Measurements from ENCODE around the gene TAF1C. TPM values are rescaled to one million over a fixed set of nuclear protein-coding genes. Genes with fewer than 3 reads are reported as not detected.

TAF1C gene
- total RNA-seq, 6 donors from 2014 or later, result 23.2 to 227 (median 65.0) TPM

- Histone ChIP-seq H3K27ac (no peak overlapping the region), H3K36me3 (no peaks in the 10 kb centered on the region), H3K4me1 (peaks cover 0 to 8% (median 2%) of the 10 kb centered on the region in 4 donors), H3K4me3 (no peak overlapping the region), H3K27me3 (no peaks in the 10 kb centered on the region), H3K9me3 (no peaks in the 10 kb centered on the region)
- ATAC-seq (ENCODE audit: low FRiP score in 2 of 2), result no peak
- DNase-seq, result peak in 1 of 2 donors; percentile 70
- 76 to 89% methylated on average over 3 to 7 of the region's 7 CpGs for WGBS, 2 donors
- no peak for TF ChIP-seq CTCF (IDR thresholded peaks at IDR 0.05)
- no peak for TF ChIP-seq EP300 (IDR thresholded peaks at IDR 0.05)
- no peak for TF ChIP-seq POLR2AphosphoS5 (IDR thresholded peaks at IDR 0.05)
Measured at GRCh38 chr16:84225571-84225970, 38.7 kb upstream of the TAF1C start.

DNA sequence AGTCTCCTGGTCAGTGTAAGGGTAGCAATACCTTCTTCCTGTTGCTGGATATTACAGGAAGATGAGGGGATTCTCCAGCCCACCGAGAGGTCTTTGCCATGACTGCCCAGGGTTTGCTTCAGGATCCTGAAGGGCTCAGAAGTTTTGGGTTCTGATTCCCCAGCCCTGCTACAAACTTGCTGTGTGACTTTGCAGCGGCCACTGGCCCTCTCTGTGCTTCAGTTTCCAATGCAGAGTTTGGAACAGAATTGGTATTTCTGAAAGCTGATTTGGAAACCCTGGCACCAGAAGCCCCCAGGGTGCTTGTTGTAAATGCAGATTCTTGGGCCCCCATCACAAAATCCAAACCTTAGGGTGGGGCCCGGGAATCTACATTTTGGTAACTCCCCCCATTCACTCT lies 38.3 kb upstream of the TAF1C start:
- no peak overlapping the region for H3K27ac ChIP-seq
- ATAC-seq (ENCODE audit: low FRiP score in 2 of 2) (no peak), DNase-seq (no peak)
- no peaks in the 10 kb centered on the region for H3K36me3 ChIP-seq
- H3K27me3 ChIP-seq, result no peaks in the 10 kb centered on the region
- WGBS, 2 donors, result 82 to 87% methylated on average over 3 of the region's 3 CpGs
- TF ChIP-seq CTCF (IDR thresholded peaks at IDR 0.05), result no peak
- TF ChIP-seq POLR2AphosphoS5 (IDR thresholded peaks at IDR 0.05), result no peak
- no peak for TF ChIP-seq POLR2A (IDR thresholded peaks at IDR 0.05)
- TF ChIP-seq EP300 (IDR thresholded peaks at IDR 0.05), result no peak
- H3K9me3 ChIP-seq, result no peaks in the 10 kb centered on the region
- H3K4me3 ChIP-seq, result no peak overlapping the region
- peaks cover 0 to 8% (median 2%) of the 10 kb centered on the region in 4 donors for H3K4me1 ChIP-seq

- no peak for ATAC-seq (ENCODE audit: low FRiP score in 2 of 2)
Measured at GRCh38 chr16:84224554-84224953, 37.7 kb upstream of the TAF1C start.

DNA sequence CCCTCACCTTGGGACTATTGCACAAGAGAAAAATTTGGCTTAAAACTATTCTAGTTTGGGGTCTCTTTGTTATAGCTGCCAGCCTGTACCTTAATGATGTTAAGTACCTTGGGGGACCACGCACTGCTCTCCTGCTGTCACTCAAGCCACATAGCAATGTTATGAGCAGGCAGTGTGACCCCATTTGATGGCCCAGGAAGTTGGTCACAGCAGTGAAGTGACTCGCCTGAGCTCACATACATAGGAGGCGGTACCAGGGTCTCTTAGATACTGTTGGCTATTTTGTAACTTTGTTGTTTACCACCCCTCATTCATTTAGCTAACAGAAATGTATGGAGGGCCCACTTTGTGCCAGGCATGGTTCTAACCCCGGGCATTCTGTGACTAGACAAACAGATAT lies 36.6 kb upstream of the TAF1C start:
- no peak overlapping the region for H3K4me3 ChIP-seq
- no peaks in the 10 kb centered on the region for H3K36me3 ChIP-seq
- no peaks in the 10 kb centered on the region for H3K9me3 ChIP-seq
- H3K4me1 ChIP-seq, result peaks cover 0 to 8% (median 2%) of the 10 kb centered on the region in 4 donors
- TF ChIP-seq EP300 (IDR thresholded peaks at IDR 0.05) (no peak), CTCF (IDR thresholded peaks at IDR 0.05) (no peak), POLR2AphosphoS5 (IDR thresholded peaks at IDR 0.05) (no peak), POLR2A (IDR thresholded peaks at IDR 0.05) (no peak)
- no peaks in the 10 kb centered on the region for H3K27me3 ChIP-seq
- DNase-seq (no peak), ATAC-seq (ENCODE audit: low FRiP score in 2 of 2) (no peak)
- no peak overlapping the region for H3K27ac ChIP-seq
- WGBS, 2 donors, result 86 to 87% methylated on average over 4 of the region's 4 CpGs

More at GRCh38 chr16:84224554-84224953, 37.7 kb upstream of the TAF1C start:
- no peak overlapping the region for H3K4me3 ChIP-seq
- 90 to 92% methylated on average over 3 of the region's 3 CpGs for WGBS, 2 donors
- no peaks in the 10 kb centered on the region for H3K36me3 ChIP-seq
- H3K9me3 ChIP-seq, result no peaks in the 10 kb centered on the region
- no peak for DNase-seq
- peaks cover 0 to 8% (median 2%) of the 10 kb centered on the region in 4 donors for H3K4me1 ChIP-seq
- H3K27ac ChIP-seq, result no peak overlapping the region
- no peaks in the 10 kb centered on the region for H3K27me3 ChIP-seq
- TF ChIP-seq POLR2A (IDR thresholded peaks at IDR 0.05), result no peak
- no peak for TF ChIP-seq POLR2AphosphoS5 (IDR thresholded peaks at IDR 0.05)
- no peak for TF ChIP-seq CTCF (IDR thresholded peaks at IDR 0.05)
- no peak for TF ChIP-seq EP300 (IDR thresholded peaks at IDR 0.05)

DNA sequence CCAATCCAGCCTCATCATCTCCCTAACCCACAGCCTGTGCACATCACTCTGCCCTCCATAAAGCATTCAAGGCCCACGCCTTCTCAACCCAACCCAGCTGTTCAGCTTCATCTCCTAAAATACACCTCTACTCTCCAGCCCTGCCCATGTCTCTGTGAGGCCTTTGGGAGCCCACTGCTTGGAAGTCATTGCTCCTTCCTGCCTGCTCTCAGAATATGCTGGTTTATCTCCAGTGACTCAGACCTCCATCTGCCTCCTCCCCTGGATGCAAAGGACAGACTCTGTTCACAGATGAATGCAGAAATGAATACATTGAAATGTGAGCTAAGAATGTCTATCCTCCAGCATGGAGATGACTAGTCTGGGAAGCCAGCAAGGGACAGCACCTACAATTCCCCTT lies 34.0 kb upstream of the TAF1C start:
- H3K4me3 ChIP-seq, result no peak overlapping the region
- TF ChIP-seq EP300 (IDR thresholded peaks at IDR 0.05), result no peak
- no peak for TF ChIP-seq POLR2AphosphoS5 (IDR thresholded peaks at IDR 0.05)
- TF ChIP-seq CTCF (IDR thresholded peaks at IDR 0.05), result no peak
- TF ChIP-seq POLR2A (IDR thresholded peaks at IDR 0.05), result no peak
- H3K9me3 ChIP-seq, result no peaks in the 10 kb centered on the region
- no peak overlapping the region for H3K27ac ChIP-seq
- ATAC-seq (ENCODE audit: low FRiP score in 2 of 2) (no peak), DNase-seq (no peak)
- no peaks in the 10 kb centered on the region for H3K27me3 ChIP-seq
- no peaks in the 10 kb centered on the region for H3K36me3 ChIP-seq
- H3K4me1 ChIP-seq, result no peaks in the 10 kb centered on the region
- 86 to 96% methylated on average over 1 of the region's 1 CpG for WGBS, 2 donors
